ENCODE data around the gene GPAT3.
"Not testable (repeated sequence)": the region's sequence is repeated elsewhere in the genome, so short reads cannot be mapped to it uniquely, and the experiment has no call there.

The GPAT3 gene

GRCh38 chr4:83535520-83536361 is at the start of gene GPAT3:
TSS of gene GPAT3 (plus strand) at chr4:83536108. CDS start at chr4:83536623, 515 bp downstream.
- ChIA-PET CTCF (interaction anchor here (1.5 kb wide), 1 partner anchor 108 kb away, joined by 3 read pairs; no protein-coding TSS in a partner anchor), POLR2A (interaction anchor here (0.5 kb wide), 1 partner anchor 932 kb away, joined by 3 read pairs; no protein-coding TSS in a partner anchor)
- H3K4me3 ChIP-seq (ENCODE audit: low read depth, low read length), result peak within 1 kb of the TSS; percentile 65
- no peak for DNase-seq (ENCODE audit: low read depth, low spot score)
- TF ChIP-seq, protein P1, sequence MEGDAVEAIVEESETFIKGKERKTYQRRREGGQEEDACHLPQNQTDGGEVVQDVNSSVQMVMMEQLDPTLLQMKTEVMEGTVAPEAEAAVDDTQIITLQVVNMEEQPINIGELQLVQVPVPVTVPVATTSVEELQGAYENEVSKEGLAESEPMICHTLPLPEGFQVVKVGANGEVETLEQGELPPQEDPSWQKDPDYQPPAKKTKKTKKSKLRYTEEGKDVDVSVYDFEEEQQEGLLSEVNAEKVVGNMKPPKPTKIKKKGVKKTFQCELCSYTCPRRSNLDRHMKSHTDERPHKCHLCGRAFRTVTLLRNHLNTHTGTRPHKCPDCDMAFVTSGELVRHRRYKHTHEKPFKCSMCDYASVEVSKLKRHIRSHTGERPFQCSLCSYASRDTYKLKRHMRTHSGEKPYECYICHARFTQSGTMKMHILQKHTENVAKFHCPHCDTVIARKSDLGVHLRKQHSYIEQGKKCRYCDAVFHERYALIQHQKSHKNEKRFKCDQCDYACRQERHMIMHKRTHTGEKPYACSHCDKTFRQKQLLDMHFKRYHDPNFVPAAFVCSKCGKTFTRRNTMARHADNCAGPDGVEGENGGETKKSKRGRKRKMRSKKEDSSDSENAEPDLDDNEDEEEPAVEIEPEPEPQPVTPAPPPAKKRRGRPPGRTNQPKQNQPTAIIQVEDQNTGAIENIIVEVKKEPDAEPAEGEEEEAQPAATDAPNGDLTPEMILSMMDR (IDR thresholded peaks at IDR 0.05; ENCODE audit: insufficient read depth, low read length, missing control alignments), result no peak

- H3K4me3 ChIP-seq (ENCODE audit: low read depth, low read length), result no peak overlapping the region
- POLR2A ChIA-PET, result no interaction called here
- CTCF ChIA-PET, result interaction anchor here (1.2 to 1.8 kb wide), 3 partner anchors 23 to 158 kb away, joined by 4 to 8 read pairs (median 7); no protein-coding TSS in a partner anchor
- no peak for DNase-seq (ENCODE audit: low read depth, low spot score)
- TF ChIP-seq, protein P1 (IDR thresholded peaks at IDR 0.05; ENCODE audit: insufficient read depth, low read length, missing control alignments), result no peak
Observed at GRCh38 chr4:83486457-83487129, 49.3 kb upstream of the GPAT3 start.

- no peak for DNase-seq (ENCODE audit: low read depth, low spot score)
- H3K4me3 ChIP-seq (ENCODE audit: low read depth, low read length), result no peak overlapping the region
- ChIA-PET POLR2A (no interaction called here), CTCF (interaction anchor here (1.1 to 1.4 kb wide), 4 partner anchors 9 to 154 kb away, joined by 3 to 5 read pairs (median 4); no protein-coding TSS in a partner anchor)
- TF ChIP-seq, protein P1 (IDR thresholded peaks at IDR 0.05; ENCODE audit: insufficient read depth, low read length, missing control alignments), result no peak
Observed at GRCh38 chr4:83489711-83490326, 46.1 kb upstream of the GPAT3 start.

- CTCF ChIA-PET, result interaction anchor here (0.7 to 2.0 kb wide), 9 partner anchors 18 to 862 kb away, joined by 3 to 10 read pairs (median 3); no protein-coding TSS in a partner anchor
- TF ChIP-seq, protein P1 (IDR thresholded peaks at IDR 0.05; ENCODE audit: insufficient read depth, low read length, missing control alignments), result peak; percentile 70
- H3K4me3 ChIP-seq (ENCODE audit: low read depth, low read length), result no peak overlapping the region
- DNase-seq (ENCODE audit: low read depth, low spot score), result no peak
- POLR2A ChIA-PET, result no interaction called here
Observed at GRCh38 chr4:83490876-83491450, 44.9 kb upstream of the GPAT3 start.

- CTCF ChIA-PET, result interaction anchor here (1.2 to 3.4 kb wide), 3 partner anchors 14 to 149 kb away, joined by 3 to 21 read pairs (median 19); no protein-coding TSS in a partner anchor
- H3K4me3 ChIP-seq (ENCODE audit: low read depth, low read length); DNase-seq (ENCODE audit: low read depth, low spot score); POLR2A ChIA-PET: not testable (repeated sequence)
Observed at GRCh38 chr4:83496085-83496917, 39.6 kb upstream of the GPAT3 start.
